ENCODE results near the gene OR10AG1.
A peak's percentile ranks its signal among the peaks of the same experiment; 100 is the strongest.

The OR10AG1 gene

GRCh38 chr11:55969845-55970244, at the start of gene OR10AG1:
TSS of gene OR10AG1 (minus strand) at chr11:55969945. CDS start at chr11:55969907, 38 bp downstream.
- DNase-seq = no peak

GRCh38 chr11:56013805-56014204, 44.1 kb upstream of the OR10AG1 start:
- no peak for DNase-seq

- no peak for DNase-seq
These were observed 41.0 kb upstream of the OR10AG1 start for GRCh38 chr11:56010716-56011115.

GRCh38 chr11:55994525-55994924, 24.8 kb upstream of the OR10AG1 start, which contains the start of gene OR5F1:
TSS of gene OR5F1 (minus strand) at chr11:55994625. CDS start at chr11:55994625, 0 bp downstream.
- DNase-seq = no peak

GRCh38 chr11:55970935-55971334, 1.2 kb upstream of the OR10AG1 start:
- DNase-seq = no peak

- DNase-seq = no peak
These were observed 1.8 kb downstream of the OR10AG1 start for GRCh38 chr11:55967914-55968313.

- DNase-seq = no peak
These were observed 3.4 kb downstream of the OR10AG1 start for GRCh38 chr11:55966391-55966790.

- no peak for DNase-seq
These were observed 13.2 kb downstream of the OR10AG1 start for GRCh38 chr11:55956521-55956920.

GRCh38 chr11:55949330-55949729, 20.4 kb downstream of the OR10AG1 start:
- DNase-seq = no peak

GRCh38 chr11:55942785-55943392, 26.9 kb downstream of the OR10AG1 start:
- DNase-seq = peak; percentile 4 to 65

GRCh38 chr11:55936300-55936699, 33.4 kb downstream of the OR10AG1 start, which contains the start of gene OR5I1:
TSS of gene OR5I1 (minus strand) at chr11:55936400. CDS start at chr11:55936400, 0 bp downstream.
- DNase-seq = no peak

GRCh38 chr11:55920537-55920936, 49.2 kb downstream of the OR10AG1 start:
- no peak for DNase-seq
